KMS-11 (cell line): ENCODE results near the gene TCAP.

Experiments
- H2AFZ ChIP-seq: fragments of 200-600 bp; sonication (generic); 2 replicates; pipeline ENCODE4 v1.6.1; 2016; ENCODE audit warnings: antibody characterized with exemption, mixed run types, low read depth
- H3K27ac ChIP-seq: fragments of 200-600 bp; sonication (generic); 2 replicates; pipeline ENCODE4 v1.6.1; 2016; ENCODE audit warnings: mild to moderate bottlenecking, mixed run types
- H3K27me3 ChIP-seq: fragments of 200-600 bp; sonication (generic); 2 replicates; pipeline ENCODE4 v1.6.1; 2017; ENCODE audit warnings: mild to moderate bottlenecking, low read depth, mixed run types, moderate library complexity; ENCODE audit not compliant: insufficient read depth
- H3K36me3 ChIP-seq: fragments of 200-600 bp; sonication (generic); 2 replicates; pipeline ENCODE4 v1.6.1; 2017; ENCODE audit warnings: mild to moderate bottlenecking, mixed run types; ENCODE audit not compliant: insufficient read depth
- H3K4me1 ChIP-seq: fragments of 200-600 bp; sonication (generic); 2 replicates; pipeline ENCODE4 v1.6.1; 2016; ENCODE audit warnings: mild to moderate bottlenecking, low read depth, mixed run types; ENCODE audit not compliant: poor library complexity, severe bottlenecking
- H3K4me2 ChIP-seq: fragments of 200-600 bp; sonication (generic); 2 replicates; pipeline ENCODE4 v1.7.0; 2016; ENCODE audit warnings: mild to moderate bottlenecking, mixed run types
- H3K4me3 ChIP-seq: fragments of 200-600 bp; sonication (generic); IDR thresholded peaks from 2 replicates; pipeline ENCODE4 v1.6.1; 2017; ENCODE audit warnings: low read depth, low read length, mixed read lengths; ENCODE audit not compliant: insufficient read depth
- H3K79me2 ChIP-seq: fragments of 200-600 bp; sonication (generic); 2 replicates; pipeline ENCODE4 v1.6.1; 2016; ENCODE audit warnings: low read depth, mixed run types; ENCODE audit not compliant: insufficient read depth
- H3K9ac ChIP-seq: fragments of 200-600 bp; sonication (generic); 2 replicates; pipeline ENCODE4 v1.6.1; 2016; ENCODE audit warnings: mild to moderate bottlenecking, mixed run types
- H4K20me1 ChIP-seq: fragments of 200-600 bp; sonication (generic); 2 replicates; pipeline ENCODE4 v1.6.1; 2016; ENCODE audit warnings: mild to moderate bottlenecking, mixed run types; ENCODE audit not compliant: insufficient read depth
- TF ChIP-seq, protein P1 (sequence below): fragments of 200-600 bp; sonication (generic); conservative IDR thresholded peaks from 2 replicates; pipeline ENCODE4 v1.6.1; 2017; ENCODE audit warnings: low read depth, mild to moderate bottlenecking, antibody characterized with exemption, low read length, moderate library complexity, mixed read lengths

Gene TCAP

DNA sequence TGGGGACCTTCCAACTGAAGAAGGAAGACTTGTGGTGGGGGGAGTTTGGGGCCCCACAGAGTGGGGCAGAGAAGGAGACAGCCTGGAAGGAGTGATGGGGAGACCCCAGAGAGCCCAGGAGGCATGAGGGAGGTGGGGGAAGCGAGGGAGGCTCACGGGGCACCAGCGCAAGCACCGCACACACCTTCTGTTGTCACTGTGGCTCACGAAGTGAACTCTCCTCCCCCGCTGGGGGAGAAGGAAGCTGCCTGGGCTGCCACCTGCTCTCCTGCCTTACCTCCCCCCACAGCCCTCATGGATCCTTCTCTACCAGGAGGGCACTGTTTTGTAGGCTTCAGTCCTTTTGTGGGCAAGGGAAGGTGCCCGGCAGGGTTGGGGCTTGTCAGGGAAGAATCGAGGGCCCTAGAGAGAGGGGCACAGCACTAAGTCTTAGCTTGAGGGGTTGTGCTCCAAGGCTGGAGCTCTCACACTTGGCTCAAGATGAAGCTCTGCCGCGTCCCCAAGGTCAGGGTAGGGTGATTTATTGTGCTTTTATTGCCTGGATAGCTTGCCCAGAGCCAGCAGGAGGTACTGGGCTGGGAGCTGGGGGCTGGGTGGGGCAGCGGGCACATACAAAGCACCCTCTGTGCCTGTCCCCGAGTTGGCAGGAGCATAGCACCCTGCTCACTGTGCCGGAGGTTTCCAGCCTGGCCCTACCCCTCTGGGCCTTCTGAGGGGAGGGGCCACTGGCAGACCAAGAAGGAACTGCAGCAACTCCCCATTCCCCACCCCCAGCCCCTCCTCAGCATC lies 32.8 kb upstream of the TCAP start:
- H2AFZ ChIP-seq, result no peak overlapping the region
- no peaks in the 10 kb centered on the region for H4K20me1 ChIP-seq
- H3K27ac ChIP-seq, result no peak overlapping the region
- H3K79me2 ChIP-seq, result no peaks in the 10 kb centered on the region; the same call in 1 of the 2 replicates
- no peaks in the 10 kb centered on the region for H3K36me3 ChIP-seq
- no peak overlapping the region for H3K9ac ChIP-seq
- no peak overlapping the region for H3K4me2 ChIP-seq
- TF ChIP-seq, protein P1, sequence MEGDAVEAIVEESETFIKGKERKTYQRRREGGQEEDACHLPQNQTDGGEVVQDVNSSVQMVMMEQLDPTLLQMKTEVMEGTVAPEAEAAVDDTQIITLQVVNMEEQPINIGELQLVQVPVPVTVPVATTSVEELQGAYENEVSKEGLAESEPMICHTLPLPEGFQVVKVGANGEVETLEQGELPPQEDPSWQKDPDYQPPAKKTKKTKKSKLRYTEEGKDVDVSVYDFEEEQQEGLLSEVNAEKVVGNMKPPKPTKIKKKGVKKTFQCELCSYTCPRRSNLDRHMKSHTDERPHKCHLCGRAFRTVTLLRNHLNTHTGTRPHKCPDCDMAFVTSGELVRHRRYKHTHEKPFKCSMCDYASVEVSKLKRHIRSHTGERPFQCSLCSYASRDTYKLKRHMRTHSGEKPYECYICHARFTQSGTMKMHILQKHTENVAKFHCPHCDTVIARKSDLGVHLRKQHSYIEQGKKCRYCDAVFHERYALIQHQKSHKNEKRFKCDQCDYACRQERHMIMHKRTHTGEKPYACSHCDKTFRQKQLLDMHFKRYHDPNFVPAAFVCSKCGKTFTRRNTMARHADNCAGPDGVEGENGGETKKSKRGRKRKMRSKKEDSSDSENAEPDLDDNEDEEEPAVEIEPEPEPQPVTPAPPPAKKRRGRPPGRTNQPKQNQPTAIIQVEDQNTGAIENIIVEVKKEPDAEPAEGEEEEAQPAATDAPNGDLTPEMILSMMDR, result no peak
- H3K4me3 ChIP-seq, result no peak overlapping the region
- peaks cover 20% of the 10 kb centered on the region for H3K4me1 ChIP-seq
- H3K27me3 ChIP-seq, result peaks cover 8% of the 10 kb centered on the region; the same call in 1 of the 2 replicates

DNA sequence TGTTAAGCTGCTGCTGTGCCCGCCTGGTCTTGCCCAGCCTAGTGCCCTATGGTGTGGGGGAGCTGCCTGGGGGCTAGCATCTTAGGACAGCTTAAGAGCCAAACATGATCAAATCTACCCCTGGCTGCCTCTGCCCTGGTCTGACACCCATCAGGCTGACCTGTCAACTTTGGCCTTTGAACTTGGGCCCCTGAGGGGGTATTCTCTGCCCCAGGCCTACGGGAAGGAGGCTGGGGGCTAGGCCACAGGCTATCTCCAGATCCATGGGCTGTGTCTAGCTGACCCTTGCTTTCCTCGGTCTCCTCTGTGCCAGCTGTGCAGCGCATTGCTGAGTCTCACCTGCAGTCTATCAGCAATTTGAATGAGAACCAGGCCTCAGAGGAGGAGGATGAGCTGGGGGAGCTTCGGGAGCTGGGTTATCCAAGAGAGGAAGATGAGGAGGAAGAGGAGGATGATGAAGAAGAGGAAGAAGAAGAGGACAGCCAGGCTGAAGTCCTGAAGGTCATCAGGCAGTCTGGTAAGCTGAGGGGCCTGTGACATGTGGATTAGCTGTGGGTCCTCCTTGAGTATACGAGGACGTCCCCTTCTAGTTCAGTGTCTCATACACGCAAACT lies 31.5 kb upstream of the TCAP start:
- Histone ChIP-seq H4K20me1 (no peaks in the 10 kb centered on the region), H3K9ac (no peak overlapping the region), H3K27me3 (peaks cover 8% of the 10 kb centered on the region; the same call in 1 of the 2 replicates), H3K4me3 (no peak overlapping the region), H3K36me3 (no peaks in the 10 kb centered on the region), H3K79me2 (peaks cover 12% of the 10 kb centered on the region; the same call in 1 of the 2 replicates), H3K27ac (no peak overlapping the region), H3K4me2 (no peak overlapping the region), H2AFZ (no peak overlapping the region), H3K4me1 (peaks cover 31% of the 10 kb centered on the region)
- TF ChIP-seq, protein P1, result no peak

DNA sequence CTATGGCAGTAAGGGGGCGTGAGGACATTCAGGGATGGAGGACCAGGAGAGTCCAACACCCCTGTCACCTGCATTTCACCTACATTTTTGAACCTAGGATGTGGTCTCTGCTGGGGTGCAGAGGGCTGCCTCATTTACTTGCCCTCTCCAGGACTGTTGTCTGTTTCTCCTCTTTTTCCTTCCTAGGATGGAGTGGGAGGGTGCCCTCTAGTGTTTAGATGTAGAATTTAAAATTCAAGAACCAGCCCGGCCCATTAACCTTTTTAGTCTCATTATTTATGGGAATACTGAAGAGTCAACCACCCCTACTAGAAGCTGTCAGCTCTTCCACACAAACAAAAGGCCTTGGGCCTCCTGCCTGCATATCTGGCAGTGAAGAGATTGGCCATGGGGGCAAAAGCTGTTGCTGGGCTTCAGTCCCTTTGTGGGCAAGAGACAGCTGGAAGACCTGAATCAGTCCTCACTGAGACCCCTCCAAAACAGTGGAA lies 30.7 kb upstream of the TCAP start:
- Histone ChIP-seq H2AFZ (0 out of 2 replicates have a peak overlapping the region, but pooled peaks have one; percentile 5), H3K4me2 (no peak overlapping the region; the same call in 1 of the 2 replicates), H3K9ac (no peak overlapping the region), H3K79me2 (peaks cover 19% of the 10 kb centered on the region; the same call in 1 of the 2 replicates), H3K4me1 (peaks cover 38% of the 10 kb centered on the region), H4K20me1 (no peaks in the 10 kb centered on the region), H3K27ac (no peak overlapping the region), H3K4me3 (no peak overlapping the region), H3K36me3 (no peaks in the 10 kb centered on the region), H3K27me3 (peaks cover 4% of the 10 kb centered on the region; the same call in 1 of the 2 replicates)
- TF ChIP-seq, protein P1, result peak; percentile 99

DNA sequence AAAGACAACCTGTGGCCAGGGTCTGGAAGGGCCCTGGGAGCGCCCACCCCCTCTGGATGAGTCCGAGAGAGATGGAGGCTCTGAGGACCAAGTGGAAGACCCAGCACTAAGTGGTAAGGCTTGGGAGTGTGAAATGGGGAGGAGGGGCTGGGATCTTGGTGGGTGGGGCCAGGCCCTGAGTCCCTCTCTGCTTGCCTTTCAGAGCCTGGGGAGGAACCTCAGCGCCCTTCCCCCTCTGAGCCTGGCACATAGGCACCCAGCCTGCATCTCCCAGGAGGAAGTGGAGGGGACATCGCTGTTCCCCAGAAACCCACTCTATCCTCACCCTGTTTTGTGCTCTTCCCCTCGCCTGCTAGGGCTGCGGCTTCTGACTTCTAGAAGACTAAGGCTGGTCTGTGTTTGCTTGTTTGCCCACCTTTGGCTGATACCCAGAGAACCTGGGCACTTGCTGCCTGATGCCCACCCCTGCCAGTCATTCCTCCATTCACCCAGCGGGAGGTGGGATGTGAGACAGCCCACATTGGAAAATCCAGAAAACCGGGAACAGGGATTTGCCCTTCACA lies 29.5 kb upstream of the TCAP start:
- H2AFZ ChIP-seq, result no peak overlapping the region; the same call in 1 of the 2 replicates
- H3K4me1 ChIP-seq, result peaks cover 44% of the 10 kb centered on the region
- no peaks in the 10 kb centered on the region for H4K20me1 ChIP-seq
- H3K27me3 ChIP-seq, result no peaks in the 10 kb centered on the region
- no peak overlapping the region for H3K4me3 ChIP-seq
- H3K9ac ChIP-seq, result no peak overlapping the region; the same call in 1 of the 2 replicates
- no peaks in the 10 kb centered on the region for H3K36me3 ChIP-seq
- peak overlapping the region; percentile 100; the same call in 1 of the 2 replicates for H3K4me2 ChIP-seq
- no peak overlapping the region for H3K27ac ChIP-seq
- TF ChIP-seq, protein P1, result no peak
- peaks cover 20% of the 10 kb centered on the region; the same call in 1 of the 2 replicates for H3K79me2 ChIP-seq
